Calu3 (cell line): ENCODE measurements around the gene FCMR. TPM values are rescaled to one million over a fixed set of nuclear protein-coding genes. Genes with fewer than 3 reads are reported as not detected.

Source experiments
- BruUV-seq: library from RNA; stranded (reverse); fragments of 400-500 nt; replicated peaks from 2 replicates; lab custom pipeline; 2021; lab: Mats Ljungman, UMichigan
- CTCF ChIA-PET: fragments of 300-600 bp; sonication (Branson Sonifier 250); formaldehyde crosslinking; loops from one replicate; lab custom pipeline; 2022; ENCODE audit warnings: antibody characterized with exemption; lab: Charles Lee
- DNase-seq: peaks from one replicate; pipeline ENCODE4 v3.0.0; 2022
- H3K27ac Mint-ChIP-seq: one replicate; pipeline ENCODE4 v1.8.0; 2022; ENCODE audit warnings: mixed read lengths; ENCODE audit not compliant: unreplicated experiment
- H3K27me3 Mint-ChIP-seq: one replicate; pipeline ENCODE4 v1.8.0; 2022; ENCODE audit warnings: mixed read lengths; ENCODE audit not compliant: unreplicated experiment
- H3K36me3 Mint-ChIP-seq: one replicate; pipeline ENCODE4 v1.8.0; 2022; ENCODE audit warnings: mild to moderate bottlenecking, moderate library complexity, mixed read lengths; ENCODE audit not compliant: insufficient read depth, unreplicated experiment
- H3K4me1 Mint-ChIP-seq: one replicate; pipeline ENCODE4 v1.8.0; 2022; ENCODE audit warnings: mild to moderate bottlenecking, low read depth, mixed read lengths; ENCODE audit not compliant: unreplicated experiment
- H3K4me3 Mint-ChIP-seq: one replicate; pipeline ENCODE4 v1.8.0; 2022; ENCODE audit warnings: mild to moderate bottlenecking, low read depth, moderate library complexity, mixed read lengths; ENCODE audit not compliant: unreplicated experiment
- H3K9me3 Mint-ChIP-seq: one replicate; pipeline ENCODE4 v1.8.0; 2022; ENCODE audit warnings: low read depth, mixed read lengths; ENCODE audit not compliant: unreplicated experiment
- intact Hi-C: fragments of 100-400 bp; cut with micrococcal nuclease; formaldehyde crosslinking; loops from one replicate; pipeline ENCODE4 v1.10.0; 2022; ENCODE audit not compliant: unreplicated experiment
- total RNA-seq: library from RNA; stranded (reverse); gene quantifications from 2 replicates; pipeline ENCODE4 v1.2.3, GENCODE V29; 2022
- TF ChIP-seq, protein P1 (sequence below): fragments of 200-600 bp; IDR thresholded peaks from one replicate; pipeline ENCODE4 v1.8.0; 2022; ENCODE audit warnings: antibody characterized with exemption; ENCODE audit not compliant: unreplicated experiment

FCMR gene
- total RNA-seq, 1 experiment from 2014 or later = 1.1 TPM

GRCh38 chr1:206886831-206887230 lies 34.9 kb downstream of the FCMR start:
- DNase-seq = no peak
- TF ChIP-seq, protein P1, sequence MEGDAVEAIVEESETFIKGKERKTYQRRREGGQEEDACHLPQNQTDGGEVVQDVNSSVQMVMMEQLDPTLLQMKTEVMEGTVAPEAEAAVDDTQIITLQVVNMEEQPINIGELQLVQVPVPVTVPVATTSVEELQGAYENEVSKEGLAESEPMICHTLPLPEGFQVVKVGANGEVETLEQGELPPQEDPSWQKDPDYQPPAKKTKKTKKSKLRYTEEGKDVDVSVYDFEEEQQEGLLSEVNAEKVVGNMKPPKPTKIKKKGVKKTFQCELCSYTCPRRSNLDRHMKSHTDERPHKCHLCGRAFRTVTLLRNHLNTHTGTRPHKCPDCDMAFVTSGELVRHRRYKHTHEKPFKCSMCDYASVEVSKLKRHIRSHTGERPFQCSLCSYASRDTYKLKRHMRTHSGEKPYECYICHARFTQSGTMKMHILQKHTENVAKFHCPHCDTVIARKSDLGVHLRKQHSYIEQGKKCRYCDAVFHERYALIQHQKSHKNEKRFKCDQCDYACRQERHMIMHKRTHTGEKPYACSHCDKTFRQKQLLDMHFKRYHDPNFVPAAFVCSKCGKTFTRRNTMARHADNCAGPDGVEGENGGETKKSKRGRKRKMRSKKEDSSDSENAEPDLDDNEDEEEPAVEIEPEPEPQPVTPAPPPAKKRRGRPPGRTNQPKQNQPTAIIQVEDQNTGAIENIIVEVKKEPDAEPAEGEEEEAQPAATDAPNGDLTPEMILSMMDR = no peak
- Mint-ChIP-seq H3K9me3 (peaks cover 2% of the 10 kb centered on the region), H3K27ac (no peak overlapping the region), H3K4me3 (no peak overlapping the region), H3K4me1 (no peaks in the 10 kb centered on the region), H3K27me3 (peaks cover 85% of the 10 kb centered on the region), H3K36me3 (no peaks in the 10 kb centered on the region)
- intact Hi-C loops = no loop called here
- CTCF ChIA-PET = no interaction called here
- no TSS peak for BruUV-seq

DNA sequence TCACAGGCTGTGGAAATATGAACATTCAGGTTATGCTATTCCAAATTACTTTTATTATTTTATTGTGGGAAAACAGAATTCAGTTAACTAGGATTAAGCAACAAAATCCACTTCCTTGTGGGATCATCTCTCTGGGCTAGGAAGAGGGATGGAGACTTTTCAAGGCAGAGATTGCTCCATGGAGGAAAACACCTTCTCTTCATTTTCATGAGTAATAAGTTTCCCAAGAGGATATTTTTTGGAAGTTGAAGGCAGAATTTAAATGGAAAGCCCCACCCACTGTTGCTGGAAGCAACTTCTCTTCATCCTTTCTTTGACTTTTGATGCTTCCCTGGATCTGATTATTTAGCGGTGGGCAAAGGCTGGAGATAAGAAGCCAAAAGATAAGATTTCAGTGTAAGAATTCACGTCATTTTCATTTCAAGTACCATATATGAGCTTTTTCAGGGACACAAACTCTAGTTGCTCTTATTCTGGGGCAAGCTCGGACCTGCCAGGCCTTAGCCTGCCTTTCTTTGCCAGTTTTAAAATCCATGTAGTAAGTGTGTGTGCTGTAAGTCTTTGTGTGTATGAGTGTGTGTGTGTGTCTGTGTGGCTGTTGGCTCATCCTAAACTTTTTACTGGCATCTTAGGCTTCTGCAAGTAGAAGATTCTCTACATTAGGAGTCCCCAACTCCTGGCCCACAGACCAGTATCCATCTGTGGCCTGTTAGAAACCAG lies 36.2 kb downstream of the FCMR start:
- Mint-ChIP-seq H3K27me3 (peaks cover 74% of the 10 kb centered on the region), H3K9me3 (peaks cover 2% of the 10 kb centered on the region), H3K27ac (no peak overlapping the region), H3K4me1 (no peaks in the 10 kb centered on the region), H3K4me3 (no peak overlapping the region), H3K36me3 (no peaks in the 10 kb centered on the region)
- BruUV-seq = no TSS peak
- intact Hi-C loops = no loop called here
- TF ChIP-seq, protein P1 = no peak
- DNase-seq = no peak
- CTCF ChIA-PET = interaction anchor here (0.7 kb wide), 1 partner anchor 255 kb away, joined by 3 read pairs; no protein-coding TSS in a partner anchor

GRCh38 chr1:206883876-206884275 lies 37.9 kb downstream of the FCMR start:
- TF ChIP-seq, protein P1 = no peak
- CTCF ChIA-PET = interaction anchor here (0.6 kb wide), 1 partner anchor 43 kb away, joined by 7 read pairs; no protein-coding TSS in a partner anchor
- no peak for DNase-seq
- intact Hi-C loops = no loop called here
- Mint-ChIP-seq H3K4me3 (no peak overlapping the region), H3K27ac (no peak overlapping the region), H3K27me3 (peaks cover 66% of the 10 kb centered on the region), H3K9me3 (peaks cover 5% of the 10 kb centered on the region), H3K4me1 (no peaks in the 10 kb centered on the region), H3K36me3 (no peaks in the 10 kb centered on the region)
- BruUV-seq = no TSS peak

GRCh38 chr1:206883160-206883559 lies 38.6 kb downstream of the FCMR start:
- Mint-ChIP-seq H3K9me3 (peaks cover 6% of the 10 kb centered on the region), H3K4me3 (no peak overlapping the region), H3K36me3 (no peaks in the 10 kb centered on the region), H3K27me3 (peaks cover 59% of the 10 kb centered on the region), H3K4me1 (no peaks in the 10 kb centered on the region), H3K27ac (no peak overlapping the region)
- CTCF ChIA-PET = interaction anchor here (0.6 kb wide), 1 partner anchor 43 kb away, joined by 7 read pairs; no protein-coding TSS in a partner anchor
- DNase-seq = no peak
- intact Hi-C loops = no loop called here
- TF ChIP-seq, protein P1 = no peak
- no TSS peak for BruUV-seq
